ENCODE data around the gene TCFL5. TPM values are rescaled to one million over a fixed set of nuclear protein-coding genes. Genes with fewer than 3 reads are reported as not detected.

Gene TCFL5
- total and polyA plus RNA-seq, 10 of the 15 experiments (the other 5 are each of a cell fraction or from before 2014, with no cell fraction given): 0.48 to 8.1 (median 3.8) TPM

- no peak for TF ChIP-seq E4F1 (IDR thresholded peaks at IDR 0.05; ENCODE audit: borderline replicate concordance, partially characterized antibody)
- TF ChIP-seq ASH2L (IDR thresholded peaks at IDR 0.05; ENCODE audit: borderline replicate concordance, low read depth): no peak
- no peak for TF ChIP-seq CBX3 (IDR thresholded peaks at IDR 0.05; ENCODE audit: borderline replicate concordance, low read depth)
- no peak for TF ChIP-seq HSF1 (IDR thresholded peaks at IDR 0.05; ENCODE audit: low read depth, low read length)
- TF ChIP-seq ZBTB11 (CRISPR knock-in tag; IDR thresholded peaks at IDR 0.05): no peak
- TF ChIP-seq NR2C2 (IDR thresholded peaks at IDR 0.05; ENCODE audit: borderline replicate concordance, control insufficient read depth, insufficient read length, low read depth): no peak
- TF ChIP-seq RFX5 (IDR thresholded peaks at IDR 0.05; ENCODE audit: low read depth, low read length): no peak
- no peak for TF ChIP-seq RELB (IDR thresholded peaks at IDR 0.05; ENCODE audit: low read depth)
- TF ChIP-seq IRF3 (IDR thresholded peaks at IDR 0.05): no peak
- peak; percentile 38 for TF ChIP-seq POLR2A (IDR thresholded peaks at IDR 0.05; ENCODE audit: low read depth, low read length)
- TF ChIP-seq ZBTB33 (IDR thresholded peaks at IDR 0.05): peak; percentile 60; the same call in 1 of the 2 replicates
Measured at GRCh38 chr20:62861726-62862336, at the start of gene TCFL5 (continued).
